RWPE1 (cell line): ENCODE data around the gene RAP2C.
A peak's percentile ranks its signal among the peaks of the same experiment; 100 is the strongest.

Source experiments
- CTCF ChIA-PET: fragments of 350-600 bp; sonication (Branson Sonifier 250); formaldehyde crosslinking; extraction: SDS; loops from one replicate; lab custom pipeline; 2021; lab: Yijun Ruan, JAX
- POLR2A ChIA-PET: fragments of 400-600 bp; formaldehyde crosslinking; extraction: SDS; loops from one replicate; lab custom pipeline; 2020; ENCODE audit warnings: antibody characterized with exemption; ENCODE audit not compliant: low non-redundant PET; lab: Yijun Ruan, JAX
- DNase-seq: peaks from one replicate; pipeline ENCODE4 v3.0.0; 2012; ENCODE audit warnings: low spot score
- H3K27ac ChIP-seq: fragments of 450-650 bp; 2 replicates; pipeline ENCODE4 v1.5.1; 2017
- CTCF ChIP-seq: fragments of 450-650 bp; conservative IDR thresholded peaks from 2 replicates; pipeline ENCODE4 v1.5.1; 2017; ENCODE audit warnings: low read depth, mild to moderate bottlenecking

Gene RAP2C

GRCh38 chrX:132191938-132192337, 27.3 kb downstream of the RAP2C start:
- TF ChIP-seq CTCF, result no peak
- POLR2A ChIA-PET, result no interaction called here
- H3K27ac ChIP-seq, result no peak overlapping the region
- DNase-seq, result no peak
- CTCF ChIA-PET, result no interaction called here

GRCh38 chrX:132188175-132188574, 31.1 kb downstream of the RAP2C start:
- CTCF ChIA-PET, result no interaction called here
- no peak for TF ChIP-seq CTCF
- POLR2A ChIA-PET, result no interaction called here
- no peak overlapping the region for H3K27ac ChIP-seq
- DNase-seq, result no peak

GRCh38 chrX:132187451-132187850, 31.8 kb downstream of the RAP2C start:
- DNase-seq, result no peak
- H3K27ac ChIP-seq, result no peak overlapping the region
- ChIA-PET CTCF (no interaction called here), POLR2A (no interaction called here)
- no peak for TF ChIP-seq CTCF

GRCh38 chrX:132184871-132185270, 34.4 kb downstream of the RAP2C start:
- ChIA-PET POLR2A (no interaction called here), CTCF (no interaction called here)
- H3K27ac ChIP-seq, result no peak overlapping the region
- no peak for TF ChIP-seq CTCF
- DNase-seq, result no peak

- ChIA-PET CTCF (interaction anchor here (0.5 kb wide), 1 partner anchor 1046 kb away, joined by 3 read pairs; no protein-coding TSS in a partner anchor), POLR2A (no interaction called here)
- TF ChIP-seq CTCF, result no peak
- H3K27ac ChIP-seq, result no peak overlapping the region
- DNase-seq, result peak; percentile 25
These were observed 37.9 kb downstream of the RAP2C start for GRCh38 chrX:132181364-132181763.

GRCh38 chrX:132180929-132181328, 38.3 kb downstream of the RAP2C start:
- TF ChIP-seq CTCF, result no peak
- POLR2A ChIA-PET, result no interaction called here
- CTCF ChIA-PET, result interaction anchor here (0.5 kb wide), 1 partner anchor 1046 kb away, joined by 3 read pairs; no protein-coding TSS in a partner anchor
- H3K27ac ChIP-seq, result no peak overlapping the region
- DNase-seq, result no peak
